Measurements from ENCODE around the gene AGBL4. TPM values are rescaled to one million over a fixed set of nuclear protein-coding genes. Genes with fewer than 3 reads are reported as not detected.

Gene AGBL4
- polyA plus RNA-seq, 4 donors, result 0.10 to 0.16 TPM; not detected in 2

GRCh38 chr1:48608882-48609281 is 1414.9 kb downstream of the AGBL4 start:
- WGBS, 3 donors, result 65 to 84% (median 74%) methylated on average over 4 of the region's 4 CpGs
- Histone ChIP-seq H3K27ac (ENCODE audit: low read depth in 1 of 3, low read length in 2 of 3) (no peak overlapping the region), H3K27me3 (ENCODE audit: control insufficient read depth in 3 of 3, insufficient read depth in 3 of 3, low read length in 3 of 3) (peaks cover 0 to 2% (median 0%) of the 10 kb centered on the region in 3 donors), H3K4me3 (ENCODE audit: low read depth in 1 of 3, low read length in 3 of 3) (no peak overlapping the region), H3K9me3 (ENCODE audit: control insufficient read depth in 2 of 2, insufficient read depth in 1 of 2, low read depth in 1 of 2, low read length in 1 of 2) (no peaks in the 10 kb centered on the region), H3K36me3 (ENCODE audit: control insufficient read depth in 3 of 3, insufficient read depth in 2 of 3, low read depth in 1 of 3, low read length in 3 of 3) (no peaks in the 10 kb centered on the region), H3K4me1 (ENCODE audit: control insufficient read depth in 3 of 3, insufficient read depth in 2 of 3, low read depth in 1 of 3, low read length in 2 of 3) (no peaks in the 10 kb centered on the region)
- no peak for FAIRE-seq
- DNase-seq, result no peak

GRCh38 chr1:48603222-48603621 is 1420.5 kb downstream of the AGBL4 start:
- Histone ChIP-seq H3K27me3 (ENCODE audit: control insufficient read depth in 3 of 3, insufficient read depth in 3 of 3, low read length in 3 of 3) (peaks cover 0 to 2% (median 0%) of the 10 kb centered on the region in 3 donors), H3K36me3 (ENCODE audit: control insufficient read depth in 3 of 3, insufficient read depth in 2 of 3, low read depth in 1 of 3, low read length in 3 of 3) (no peaks in the 10 kb centered on the region), H3K4me1 (ENCODE audit: control insufficient read depth in 3 of 3, insufficient read depth in 2 of 3, low read depth in 1 of 3, low read length in 2 of 3) (no peaks in the 10 kb centered on the region), H3K9me3 (ENCODE audit: control insufficient read depth in 2 of 2, insufficient read depth in 1 of 2, low read depth in 1 of 2, low read length in 1 of 2) (no peaks in the 10 kb centered on the region), H3K27ac (ENCODE audit: low read depth in 1 of 3, low read length in 2 of 3) (no peak overlapping the region), H3K4me3 (ENCODE audit: low read depth in 1 of 3, low read length in 3 of 3) (no peak overlapping the region)
- FAIRE-seq, result no peak
- WGBS, 3 donors, result 72 to 83% (median 77%) methylated on average over 6 of the region's 6 CpGs
- no peak for DNase-seq

GRCh38 chr1:48602349-48602748 is 1421.4 kb downstream of the AGBL4 start:
- H3K4me3 ChIP-seq (ENCODE audit: low read depth in 1 of 3, low read length in 3 of 3), result no peak overlapping the region
- DNase-seq, result no peak
- H3K36me3 ChIP-seq (ENCODE audit: control insufficient read depth in 3 of 3, insufficient read depth in 2 of 3, low read depth in 1 of 3, low read length in 3 of 3), result no peaks in the 10 kb centered on the region
- H3K27ac ChIP-seq (ENCODE audit: low read depth in 1 of 3, low read length in 2 of 3), result no peak overlapping the region
- 75 to 79% (median 77%) methylated on average over 4 of the region's 4 CpGs for WGBS, 3 donors
- H3K27me3 ChIP-seq (ENCODE audit: control insufficient read depth in 3 of 3, insufficient read depth in 3 of 3, low read length in 3 of 3), result peaks cover 0 to 2% (median 0%) of the 10 kb centered on the region in 3 donors
- no peaks in the 10 kb centered on the region for H3K4me1 ChIP-seq (ENCODE audit: control insufficient read depth in 3 of 3, insufficient read depth in 2 of 3, low read depth in 1 of 3, low read length in 2 of 3)
- no peak for FAIRE-seq
- no peaks in the 10 kb centered on the region for H3K9me3 ChIP-seq (ENCODE audit: control insufficient read depth in 2 of 2, insufficient read depth in 1 of 2, low read depth in 1 of 2, low read length in 1 of 2)

- Histone ChIP-seq H3K27ac (ENCODE audit: low read depth in 1 of 3, low read length in 2 of 3) (no peak overlapping the region), H3K4me1 (ENCODE audit: control insufficient read depth in 3 of 3, insufficient read depth in 2 of 3, low read depth in 1 of 3, low read length in 2 of 3) (no peaks in the 10 kb centered on the region), H3K27me3 (ENCODE audit: control insufficient read depth in 3 of 3, insufficient read depth in 3 of 3, low read length in 3 of 3) (no peaks in the 10 kb centered on the region), H3K36me3 (ENCODE audit: control insufficient read depth in 3 of 3, insufficient read depth in 2 of 3, low read depth in 1 of 3, low read length in 3 of 3) (no peaks in the 10 kb centered on the region), H3K9me3 (ENCODE audit: control insufficient read depth in 2 of 2, insufficient read depth in 1 of 2, low read depth in 1 of 2, low read length in 1 of 2) (no peaks in the 10 kb centered on the region), H3K4me3 (ENCODE audit: low read depth in 1 of 3, low read length in 3 of 3) (no peak overlapping the region)
- FAIRE-seq, result no peak
- no peak for DNase-seq
- 52 to 69% (median 53%) methylated on average over 1 of the region's 1 CpG for WGBS, 3 donors
Observed at GRCh38 chr1:48600182-48600581, 1423.6 kb downstream of the AGBL4 start.

GRCh38 chr1:48597663-48598062 is 1426.1 kb downstream of the AGBL4 start:
- no peaks in the 10 kb centered on the region for H3K9me3 ChIP-seq (ENCODE audit: control insufficient read depth in 2 of 2, insufficient read depth in 1 of 2, low read depth in 1 of 2, low read length in 1 of 2)
- DNase-seq (no peak), FAIRE-seq (no peak)
- H3K4me1 ChIP-seq (ENCODE audit: control insufficient read depth in 3 of 3, insufficient read depth in 2 of 3, low read depth in 1 of 3, low read length in 2 of 3), result no peaks in the 10 kb centered on the region
- H3K27me3 ChIP-seq (ENCODE audit: control insufficient read depth in 3 of 3, insufficient read depth in 3 of 3, low read length in 3 of 3), result no peaks in the 10 kb centered on the region
- no peaks in the 10 kb centered on the region for H3K36me3 ChIP-seq (ENCODE audit: control insufficient read depth in 3 of 3, insufficient read depth in 2 of 3, low read depth in 1 of 3, low read length in 3 of 3)
- no peak overlapping the region for H3K4me3 ChIP-seq (ENCODE audit: low read depth in 1 of 3, low read length in 3 of 3)
- no peak overlapping the region for H3K27ac ChIP-seq (ENCODE audit: low read depth in 1 of 3, low read length in 2 of 3)

GRCh38 chr1:48596046-48596445 is 1427.7 kb downstream of the AGBL4 start:
- H3K4me1 ChIP-seq (ENCODE audit: control insufficient read depth in 3 of 3, insufficient read depth in 2 of 3, low read depth in 1 of 3, low read length in 2 of 3), result no peaks in the 10 kb centered on the region
- no peaks in the 10 kb centered on the region for H3K36me3 ChIP-seq (ENCODE audit: control insufficient read depth in 3 of 3, insufficient read depth in 2 of 3, low read depth in 1 of 3, low read length in 3 of 3)
- DNase-seq, result no peak
- no peak overlapping the region for H3K27ac ChIP-seq (ENCODE audit: low read depth in 1 of 3, low read length in 2 of 3)
- no peak overlapping the region for H3K4me3 ChIP-seq (ENCODE audit: low read depth in 1 of 3, low read length in 3 of 3)
- FAIRE-seq, result no peak
- H3K9me3 ChIP-seq (ENCODE audit: control insufficient read depth in 2 of 2, insufficient read depth in 1 of 2, low read depth in 1 of 2, low read length in 1 of 2), result no peaks in the 10 kb centered on the region
- H3K27me3 ChIP-seq (ENCODE audit: control insufficient read depth in 3 of 3, insufficient read depth in 3 of 3, low read length in 3 of 3), result no peaks in the 10 kb centered on the region
- 76 to 95% (median 78%) methylated on average over 2 of the region's 2 CpGs for WGBS, 3 donors

GRCh38 chr1:48595613-48596012 is 1428.1 kb downstream of the AGBL4 start:
- no peak overlapping the region for H3K27ac ChIP-seq (ENCODE audit: low read depth in 1 of 3, low read length in 2 of 3)
- 85 to 90% (median 86%) methylated on average over 5 of the region's 5 CpGs for WGBS, 3 donors
- FAIRE-seq (no peak), DNase-seq (no peak)
- H3K36me3 ChIP-seq (ENCODE audit: control insufficient read depth in 3 of 3, insufficient read depth in 2 of 3, low read depth in 1 of 3, low read length in 3 of 3), result no peaks in the 10 kb centered on the region
- H3K9me3 ChIP-seq (ENCODE audit: control insufficient read depth in 2 of 2, insufficient read depth in 1 of 2, low read depth in 1 of 2, low read length in 1 of 2), result no peaks in the 10 kb centered on the region
- no peaks in the 10 kb centered on the region for H3K4me1 ChIP-seq (ENCODE audit: control insufficient read depth in 3 of 3, insufficient read depth in 2 of 3, low read depth in 1 of 3, low read length in 2 of 3)
- H3K27me3 ChIP-seq (ENCODE audit: control insufficient read depth in 3 of 3, insufficient read depth in 3 of 3, low read length in 3 of 3), result no peaks in the 10 kb centered on the region
- H3K4me3 ChIP-seq (ENCODE audit: low read depth in 1 of 3, low read length in 3 of 3), result no peak overlapping the region

- Histone ChIP-seq H3K4me1 (ENCODE audit: control insufficient read depth in 3 of 3, insufficient read depth in 2 of 3, low read depth in 1 of 3, low read length in 2 of 3) (no peaks in the 10 kb centered on the region), H3K4me3 (ENCODE audit: low read depth in 1 of 3, low read length in 3 of 3) (no peak overlapping the region), H3K9me3 (ENCODE audit: control insufficient read depth in 2 of 2, insufficient read depth in 1 of 2, low read depth in 1 of 2, low read length in 1 of 2) (no peaks in the 10 kb centered on the region), H3K36me3 (ENCODE audit: control insufficient read depth in 3 of 3, insufficient read depth in 2 of 3, low read depth in 1 of 3, low read length in 3 of 3) (no peaks in the 10 kb centered on the region), H3K27ac (ENCODE audit: low read depth in 1 of 3, low read length in 2 of 3) (no peak overlapping the region), H3K27me3 (ENCODE audit: control insufficient read depth in 3 of 3, insufficient read depth in 3 of 3, low read length in 3 of 3) (no peaks in the 10 kb centered on the region)
- WGBS, 3 donors, result 60 to 66% (median 64%) methylated on average over 1 of the region's 1 CpG
- no peak for DNase-seq
- no peak for FAIRE-seq
Observed at GRCh38 chr1:48592330-48592729, 1431.4 kb downstream of the AGBL4 start.

GRCh38 chr1:48591181-48591580 is 1432.6 kb downstream of the AGBL4 start:
- Histone ChIP-seq H3K9me3 (ENCODE audit: control insufficient read depth in 2 of 2, insufficient read depth in 1 of 2, low read depth in 1 of 2, low read length in 1 of 2) (no peaks in the 10 kb centered on the region), H3K27ac (ENCODE audit: low read depth in 1 of 3, low read length in 2 of 3) (no peak overlapping the region), H3K4me1 (ENCODE audit: control insufficient read depth in 3 of 3, insufficient read depth in 2 of 3, low read depth in 1 of 3, low read length in 2 of 3) (no peaks in the 10 kb centered on the region), H3K27me3 (ENCODE audit: control insufficient read depth in 3 of 3, insufficient read depth in 3 of 3, low read length in 3 of 3) (peaks cover 0 to 3% (median 0%) of the 10 kb centered on the region in 3 donors), H3K36me3 (ENCODE audit: control insufficient read depth in 3 of 3, insufficient read depth in 2 of 3, low read depth in 1 of 3, low read length in 3 of 3) (no peaks in the 10 kb centered on the region), H3K4me3 (ENCODE audit: low read depth in 1 of 3, low read length in 3 of 3) (no peak overlapping the region)
- WGBS, 3 donors, result 74 to 80% (median 75%) methylated on average over 4 of the region's 4 CpGs
- FAIRE-seq (no peak), DNase-seq (no peak)
